GM12891 (cell line): ENCODE results near the gene DNAH17.

ENCODE experiments used
- PAX5 ChIP-seq: IDR thresholded peaks from 2 replicates; pipeline ENCODE4 v1.6.1; 2011; ENCODE audit warnings: low read length, moderate library complexity, mild to moderate bottlenecking; ENCODE audit not compliant: insufficient read depth, severe bottlenecking
- POLR2A ChIP-seq: IDR thresholded peaks from 2 replicates; pipeline ENCODE4 v1.6.1; 2011; ENCODE audit warnings: low read depth, low read length, control low read depth
- POLR2AphosphoS5 ChIP-seq: IDR thresholded peaks from 2 replicates; pipeline ENCODE4 v1.6.1; 2011; ENCODE audit warnings: low read depth, low read length, control low read depth
- POU2F2 ChIP-seq: IDR thresholded peaks from 2 replicates; pipeline ENCODE4 v1.6.1; 2011; ENCODE audit warnings: low read depth, mild to moderate bottlenecking, control low read depth, low read length, moderate library complexity
- TAF1 ChIP-seq: IDR thresholded peaks from 2 replicates; pipeline ENCODE4 v1.6.1; 2011; ENCODE audit warnings: low read depth, low read length, control low read depth

DNA sequence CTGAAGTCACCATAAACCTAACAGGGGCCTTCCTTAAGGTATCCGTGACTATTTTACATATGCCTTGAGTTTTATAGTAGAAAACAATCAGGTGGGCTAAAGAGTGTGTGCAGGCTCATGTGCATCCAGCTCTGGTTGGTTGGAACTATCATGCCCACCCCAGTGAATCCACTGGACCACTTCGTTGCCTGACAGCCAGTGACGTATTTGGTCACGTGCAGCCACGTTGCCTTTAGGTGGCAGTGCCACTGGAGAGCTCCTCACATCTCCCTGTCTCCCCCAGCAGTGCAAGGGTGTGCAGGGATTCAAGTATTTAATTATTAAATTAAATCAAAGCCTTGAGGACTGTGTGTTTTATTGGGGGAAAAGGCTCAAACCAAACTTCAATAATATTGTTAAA is 42.1 kb upstream of the DNAH17 start:
- no peak for TF ChIP-seq POLR2A
- no peak for TF ChIP-seq POU2F2
- TF ChIP-seq PAX5 = no peak
- no peak for TF ChIP-seq TAF1
- no peak for TF ChIP-seq POLR2AphosphoS5
